Tibial nerve (tissue), 4 donors: ENCODE results near the gene DHRS12. TPM values are rescaled to one million over a fixed set of nuclear protein-coding genes. Genes with fewer than 3 reads are reported as not detected.
A peak's percentile ranks its signal among the peaks of the same experiment; 100 is the strongest.

Experiments
- DNase-seq, 2 donors: peaks; one replicate each; pipeline ENCODE4 v3.0.0-alpha.2; 2019; ENCODE audit warnings: low spot score in 2 of 2
- H3K27ac ChIP-seq, 4 donors: fragments of 200-600 bp; sonication (generic) in 3 of 4; one replicate each; pipeline ENCODE4 v1.5.1; 2017 to 2019; ENCODE audit warnings: mild to moderate bottlenecking in 1 of 4
- H3K27me3 ChIP-seq, 2 donors: fragments of 200-600 bp; sonication (generic) in 1 of 2; one replicate each; pipeline versions ENCODE4 v1.5.1 to v1.6.0; 2017 to 2019
- H3K36me3 ChIP-seq, 3 donors: fragments of 200-600 bp; sonication (generic); one replicate each; pipeline ENCODE4 v1.5.1; 2018 to 2019
- H3K4me1 ChIP-seq, 4 donors: fragments of 200-600 bp; sonication (generic) in 3 of 4; one replicate each; pipeline ENCODE4 v1.5.1; 2017 to 2019
- H3K4me3 ChIP-seq, 4 donors: fragments of 200-600 bp; sonication (generic) in 3 of 4; one replicate each; pipeline ENCODE4 v1.5.1; 2017 to 2019; ENCODE audit warnings: mild to moderate bottlenecking in 1 of 4, moderate library complexity in 1 of 4
- H3K9me3 ChIP-seq, 4 donors: fragments of 200-600 bp; sonication (generic) in 3 of 4; one replicate each; pipeline ENCODE4 v1.5.1; 2017 to 2019
- CTCF ChIP-seq, 5 experiments: fragments of 200-600 bp in 3 of 5; fragments of 450-650 bp in 2 of 5; sonication (generic) in 3 of 5; IDR thresholded peaks; one replicate each; pipeline ENCODE4 v1.5.1; 2016 to 2019; ENCODE audit warnings: antibody characterized with exemption in 5 of 5, mild to moderate bottlenecking in 3 of 5, moderate library complexity in 2 of 5
- EP300 ChIP-seq, 2 donors: sonication (generic); formaldehyde crosslinking; IDR thresholded peaks; one replicate each; pipeline ENCODE4 v1.6.1; 2017; ENCODE audit warnings: antibody characterized with exemption in 2 of 2, mild to moderate bottlenecking in 1 of 2
- POLR2A ChIP-seq, 2 donors: fragments of 450-650 bp; IDR thresholded peaks; one replicate each; pipeline ENCODE4 v1.6.1; 2017; ENCODE audit warnings: antibody characterized with exemption in 2 of 2, mild to moderate bottlenecking in 2 of 2, moderate library complexity in 2 of 2
- WGBS, 2 donors: methylation state at CpG; one replicate each; pipeline ENCODE4 v1.1.5; 2018; 5-methylcytosine and 5-hydroxymethylcytosine counted together
- total RNA-seq, 4 donors: library from RNA; depleted of rRNA; stranded (reverse); fragments of >200 nt; gene quantifications; one replicate each; pipeline ENCODE4 v1.1.0, GENCODE V29; 2016

Gene DHRS12
- total RNA-seq, 4 donors from 2014 or later: 12.3 to 19.5 (median 16.7) TPM

GRCh38 chr13:51776179-51776578 is 27.8 kb downstream of the DHRS12 start:
- Histone ChIP-seq H3K27ac (no peak overlapping the region), H3K4me1 (peaks cover 0 to 4% (median 1%) of the 10 kb centered on the region in 4 donors), H3K36me3 (peaks cover 0 to 36% (median 0%) of the 10 kb centered on the region in 3 donors), H3K27me3 (no peaks in the 10 kb centered on the region), H3K4me3 (no peak overlapping the region), H3K9me3 (no peaks in the 10 kb centered on the region)
- no peak for DNase-seq
- TF ChIP-seq EP300 (IDR thresholded peaks at IDR 0.05): no peak
- no peak for TF ChIP-seq POLR2A (IDR thresholded peaks at IDR 0.05)
- no peak for TF ChIP-seq CTCF (IDR thresholded peaks at IDR 0.05)
- WGBS, 2 donors: 87 to 92% methylated on average over 7 of the region's 7 CpGs

GRCh38 chr13:51773515-51773914 is 30.4 kb downstream of the DHRS12 start:
- H3K27ac ChIP-seq: no peak overlapping the region
- no peaks in the 10 kb centered on the region for H3K9me3 ChIP-seq
- TF ChIP-seq EP300 (IDR thresholded peaks at IDR 0.05) (no peak), CTCF (IDR thresholded peaks at IDR 0.05) (no peak), POLR2A (IDR thresholded peaks at IDR 0.05) (no peak)
- H3K27me3 ChIP-seq: no peaks in the 10 kb centered on the region
- H3K36me3 ChIP-seq: peaks cover 0 to 47% (median 0%) of the 10 kb centered on the region in 3 donors
- no peak overlapping the region for H3K4me3 ChIP-seq
- no peak for DNase-seq
- H3K4me1 ChIP-seq: peaks cover 0 to 30% (median 14%) of the 10 kb centered on the region in 4 donors
- 85 to 87% methylated on average over 11 of the region's 11 CpGs for WGBS, 2 donors

GRCh38 chr13:51772781-51773180 is 31.2 kb downstream of the DHRS12 start:
- DNase-seq: no peak
- H3K4me1 ChIP-seq: peaks cover 0 to 34% (median 16%) of the 10 kb centered on the region in 4 donors
- WGBS, 2 donors: 82 to 91% methylated on average over 6 of the region's 6 CpGs
- no peaks in the 10 kb centered on the region for H3K27me3 ChIP-seq
- no peak overlapping the region for H3K4me3 ChIP-seq
- no peaks in the 10 kb centered on the region for H3K9me3 ChIP-seq
- peak overlapping the region in 1 of 4 donors; percentile 96 for H3K27ac ChIP-seq
- TF ChIP-seq CTCF (IDR thresholded peaks at IDR 0.05) (no peak), EP300 (IDR thresholded peaks at IDR 0.05) (no peak), POLR2A (IDR thresholded peaks at IDR 0.05) (no peak)
- peaks cover 0 to 50% (median 0%) of the 10 kb centered on the region in 3 donors for H3K36me3 ChIP-seq

- no peaks in the 10 kb centered on the region for H3K9me3 ChIP-seq
- peaks cover 0 to 54% (median 0%) of the 10 kb centered on the region in 3 donors for H3K36me3 ChIP-seq
- TF ChIP-seq POLR2A (IDR thresholded peaks at IDR 0.05): no peak
- no peak for TF ChIP-seq EP300 (IDR thresholded peaks at IDR 0.05)
- peaks cover 0 to 34% (median 16%) of the 10 kb centered on the region in 4 donors for H3K4me1 ChIP-seq
- no peak for DNase-seq
- H3K27me3 ChIP-seq: no peaks in the 10 kb centered on the region
- WGBS, 2 donors: 88% methylated on average over 9 of the region's 9 CpGs
- H3K27ac ChIP-seq: peak overlapping the region in 1 of 4 donors; percentile 96
- H3K4me3 ChIP-seq: no peak overlapping the region
Measured at GRCh38 chr13:51772105-51772455, 31.9 kb downstream of the DHRS12 start.

- DNase-seq: no peak
- H3K4me3 ChIP-seq: no peak overlapping the region
- no peak for TF ChIP-seq EP300 (IDR thresholded peaks at IDR 0.05)
- no peak for TF ChIP-seq CTCF (IDR thresholded peaks at IDR 0.05)
- no peak for TF ChIP-seq POLR2A (IDR thresholded peaks at IDR 0.05)
- H3K27me3 ChIP-seq: no peaks in the 10 kb centered on the region
- WGBS, 2 donors: 90 to 94% methylated on average over 17 of the region's 17 CpGs
- no peaks in the 10 kb centered on the region for H3K9me3 ChIP-seq
- peaks cover 0 to 34% (median 16%) of the 10 kb centered on the region in 4 donors for H3K4me1 ChIP-seq
- peak overlapping the region in 3 of 4 donors; percentile 79 to 96 (median 84) for H3K27ac ChIP-seq
- peaks cover 0 to 53% (median 0%) of the 10 kb centered on the region in 3 donors for H3K36me3 ChIP-seq
Measured at GRCh38 chr13:51771418-51772104, 32.4 kb downstream of the DHRS12 start.
